IMR-90 (cell line): Measurements from ENCODE around the gene HSPB6. TPM values are rescaled to one million over a fixed set of nuclear protein-coding genes. Genes with fewer than 3 reads are reported as not detected.

ENCODE experiments used
- ATAC-seq: fragments of 200-7000 bp; cut with Tn5 transposase; 2 replicates; pipeline ENCODE4 v1.9.1; 2020; ENCODE audit warnings: low read depth, mild to moderate bottlenecking, moderate library complexity
- BruUV-seq: library from RNA; stranded (reverse); fragments of 400-500 nt; replicated peaks from 2 replicates; lab custom pipeline; 2021; lab: Mats Ljungman, UMichigan
- CTCF ChIA-PET: fragments of 300-600 bp; formaldehyde crosslinking; extraction: SDS; loops from one replicate; lab custom pipeline; 2021; ENCODE audit warnings: antibody characterized with exemption; lab: Yijun Ruan, JAX
- POLR2A ChIA-PET: fragments of 300-600 bp; sonication (Branson Sonifier 250); formaldehyde crosslinking; loops from one replicate; lab custom pipeline; 2022; ENCODE audit warnings: antibody characterized with exemption; ENCODE audit not compliant: unreplicated experiment; lab: Charles Lee
- DNase-seq: peaks from one replicate; pipeline ENCODE4 v3.0.0; 2013
- H2AFZ ChIP-seq: replicated peaks from 2 replicates; pipeline ENCODE3; 2013; ENCODE audit warnings: low read length, mild to moderate bottlenecking; ENCODE audit not compliant: poor library complexity
- H2AK5ac ChIP-seq: 2 replicates; pipeline ENCODE4 v1.6.1; 2013; ENCODE audit warnings: low read depth, low read length, inconsistent platforms
- H2AK9ac ChIP-seq: replicated peaks from 2 replicates; pipeline ENCODE3; 2013; ENCODE audit warnings: mild to moderate bottlenecking, low read depth, low read length, moderate library complexity; ENCODE audit not compliant: poor library complexity
- H2BK120ac ChIP-seq: 2 replicates; pipeline ENCODE4 v1.6.1; 2013; ENCODE audit warnings: low read depth, low read length, inconsistent platforms
- H2BK15ac ChIP-seq: 3 replicates; pipeline ENCODE4 v1.6.1; 2013; ENCODE audit warnings: low read depth, low read length, inconsistent platforms
- H2BK20ac ChIP-seq: 2 replicates; pipeline ENCODE4 v1.6.1; 2013; ENCODE audit warnings: low read depth, mild to moderate bottlenecking, inconsistent platforms, low read length, moderate library complexity
- H2BK5ac ChIP-seq: 2 replicates; pipeline ENCODE4 v1.6.1; 2013; ENCODE audit warnings: mild to moderate bottlenecking, low read depth, low read length, inconsistent platforms; ENCODE audit not compliant: poor library complexity, severe bottlenecking
- H3K14ac ChIP-seq: replicated peaks from 2 replicates; pipeline ENCODE4 v1.6.1; 2013; ENCODE audit warnings: low read depth, low read length, inconsistent platforms
- H3K18ac ChIP-seq: 2 replicates; pipeline ENCODE4 v1.6.1; 2013; ENCODE audit warnings: low read depth, low read length, control low read depth
- H3K23ac ChIP-seq: 2 replicates; pipeline ENCODE4 v1.6.1; 2013; ENCODE audit warnings: low read depth, low read length, inconsistent platforms
- H3K27ac ChIP-seq: 2 replicates; pipeline ENCODE4 v1.5.1; 2013; ENCODE audit warnings: mild to moderate bottlenecking, control low read depth, low read length; ENCODE audit not compliant: insufficient read depth
- H3K27me3 ChIP-seq: 2 replicates; pipeline ENCODE4 v1.6.1; 2013; ENCODE audit warnings: low read length; ENCODE audit not compliant: control insufficient read depth, insufficient read depth
- H3K36me3 ChIP-seq: 2 replicates; pipeline ENCODE4 v1.6.1; 2013; ENCODE audit warnings: low read length, mixed read lengths; ENCODE audit not compliant: control insufficient read depth, insufficient read depth
- H3K4ac ChIP-seq: 2 replicates; pipeline ENCODE4 v1.6.1; 2013; ENCODE audit warnings: low read depth, low read length, inconsistent platforms
- H3K4me1 ChIP-seq: 2 replicates; pipeline ENCODE4 v1.6.1; 2013; ENCODE audit warnings: low read length, mixed read lengths; ENCODE audit not compliant: control insufficient read depth, insufficient read depth
- H3K4me2 ChIP-seq: 2 replicates; pipeline ENCODE4 v1.6.1; 2013; ENCODE audit warnings: low read depth, mild to moderate bottlenecking, control low read depth, low read length, moderate library complexity
- H3K4me3 ChIP-seq: 2 replicates; pipeline ENCODE4 v1.5.1; 2013; ENCODE audit warnings: low read depth, mild to moderate bottlenecking, control low read depth, low read length, moderate library complexity; ENCODE audit not compliant: insufficient read depth
- H3K56ac ChIP-seq: 2 replicates; pipeline ENCODE4 v1.6.1; 2013; ENCODE audit warnings: low read length, inconsistent platforms; ENCODE audit not compliant: insufficient read depth; ENCODE audit errors: extremely low read depth
- H3K79me1 ChIP-seq, 2 experiments: 2 replicates each; pipeline ENCODE4 v1.6.1; 2013; ENCODE audit warnings: low read length in 2 of 2, inconsistent platforms in 1 of 2, low read depth in 1 of 2
- H3K9ac ChIP-seq: 2 replicates; pipeline ENCODE4 v1.6.1; 2013; ENCODE audit warnings: low read depth, low read length, control low read depth
- H3K9me1 ChIP-seq: 2 replicates; pipeline ENCODE4 v1.6.1; 2013; ENCODE audit warnings: low read length, inconsistent platforms; ENCODE audit not compliant: insufficient read depth
- H3K9me3 ChIP-seq: 2 replicates; pipeline ENCODE4 v1.6.1; 2013; ENCODE audit warnings: low read length; ENCODE audit not compliant: control insufficient read depth, insufficient read depth
- H4K20me1 ChIP-seq: 2 replicates; pipeline ENCODE4 v1.6.1; 2013; ENCODE audit warnings: low read length, inconsistent platforms; ENCODE audit not compliant: insufficient read depth
- H4K5ac ChIP-seq: 2 replicates; pipeline ENCODE4 v1.6.1; 2013; ENCODE audit warnings: mild to moderate bottlenecking, low read depth, low read length, control low read depth
- H4K8ac ChIP-seq, 2 experiments: 2 replicates each; pipeline ENCODE4 v1.6.1; 2013; ENCODE audit warnings: low read depth in 2 of 2, low read length in 2 of 2, control low read depth in 1 of 2, inconsistent platforms in 1 of 2
- H4K91ac ChIP-seq: 2 replicates; pipeline ENCODE4 v1.6.1; 2013; ENCODE audit warnings: low read depth, low read length, inconsistent platforms; ENCODE audit not compliant: insufficient read depth
- BHLHE40 ChIP-seq: fragments of 150-350 bp; IDR thresholded peaks from 2 replicates; pipeline ENCODE4 v1.6.1; 2016; ENCODE audit warnings: mild to moderate bottlenecking, low read depth, low read length
- CEBPB ChIP-seq: IDR thresholded peaks from 2 replicates; pipeline ENCODE4 v1.6.1; 2012; ENCODE audit warnings: low read depth, low read length, improper control_type of control experiment
- CHD1 ChIP-seq: IDR thresholded peaks from 2 replicates; pipeline ENCODE4 v1.6.1; 2012; ENCODE audit warnings: low read depth, low read length, improper control_type of control experiment
- MAFK ChIP-seq: IDR thresholded peaks from 2 replicates; pipeline ENCODE4 v1.6.1; 2012; ENCODE audit warnings: low read depth, low read length, improper control_type of control experiment
- POLR2A ChIP-seq: IDR thresholded peaks from 2 replicates; pipeline ENCODE4 v1.6.1; 2012; ENCODE audit warnings: mild to moderate bottlenecking, low read depth, low read length
- RAD21 ChIP-seq: IDR thresholded peaks from 2 replicates; pipeline ENCODE4 v1.6.1; 2012; ENCODE audit warnings: low read length, improper control_type of control experiment
- RCOR1 ChIP-seq: IDR thresholded peaks from 2 replicates; pipeline ENCODE4 v1.6.1; 2012; ENCODE audit warnings: mild to moderate bottlenecking, low read length, improper control_type of control experiment; ENCODE audit not compliant: insufficient replicate concordance
- RFX5 ChIP-seq: IDR thresholded peaks from 2 replicates; pipeline ENCODE4 v1.8.0; 2012; ENCODE audit warnings: low read depth, mild to moderate bottlenecking, low read length, moderate library complexity
- SMC3 ChIP-seq: fragments of 150-350 bp; IDR thresholded peaks from 2 replicates; pipeline ENCODE4 v1.6.1; 2016; ENCODE audit warnings: low read depth, mild to moderate bottlenecking, antibody characterized with exemption, low read length, moderate library complexity
- WGBS, 2 experiments: methylation state at CpG; one replicate each; pipeline versions ENCODE4 v1.1.5 to v1.1.7; 2013; ENCODE audit warnings: missing lambda C conversion rate in 2 of 2; ENCODE audit not compliant: insufficient read length in 1 of 2; ENCODE audit errors: extremely low coverage in 2 of 2; 5-methylcytosine and 5-hydroxymethylcytosine counted together
- dilution Hi-C: fragments of 300-500 bp; cut with HindIII; formaldehyde crosslinking; loops from one replicate; pipeline ENCODE4 v1.14.3; 2018; ENCODE audit warnings: low sequenced_read_pairs; ENCODE audit not compliant: unreplicated experiment
- in situ Hi-C: fragments of 300-500 bp; cut with MboI; formaldehyde crosslinking; loops from 3 replicates; pipeline ENCODE4 v1.14.3; 2019; ENCODE audit warnings: low sequenced_read_pairs, inconsistent platforms, mixed read lengths
- intact Hi-C: fragments of 100-400 bp; cut with micrococcal nuclease; formaldehyde crosslinking; loops from 2 replicates; pipeline ENCODE4 v1.10.0; 2022
- polyA plus RNA-seq, 3 experiments: library from polyadenylated mRNA; depleted of rRNA; stranded (reverse); fragments of >200 nt; gene quantifications; 2 replicates each; pipeline ENCODE4 v1.2.3, GENCODE V29; 2012; ENCODE audit warnings: low replicate concordance in 1 of 3
- total RNA-seq: library from RNA; depleted of rRNA; stranded (reverse); fragments of >200 nt; gene quantifications from 2 replicates; pipeline ENCODE4 v1.2.3, GENCODE V29; 2012
- TF ChIP-seq, protein P1 (sequence below): fragments of 150-350 bp; IDR thresholded peaks from 2 replicates; pipeline ENCODE4 v1.6.1; 2016; ENCODE audit warnings: low read depth, mild to moderate bottlenecking, low read length, moderate library complexity, borderline replicate concordance
- TF ChIP-seq, protein P2 (sequence below): conservative IDR thresholded peaks from 2 replicates; pipeline ENCODE4 v1.5.1; 2012; ENCODE audit warnings: mild to moderate bottlenecking, low read depth, low read length, improper control_type of control experiment

Gene HSPB6
- total and polyA plus RNA-seq, 2 of the 4 experiments (the other 2 are of a cell fraction) = 5.7 to 206 TPM

DNA sequence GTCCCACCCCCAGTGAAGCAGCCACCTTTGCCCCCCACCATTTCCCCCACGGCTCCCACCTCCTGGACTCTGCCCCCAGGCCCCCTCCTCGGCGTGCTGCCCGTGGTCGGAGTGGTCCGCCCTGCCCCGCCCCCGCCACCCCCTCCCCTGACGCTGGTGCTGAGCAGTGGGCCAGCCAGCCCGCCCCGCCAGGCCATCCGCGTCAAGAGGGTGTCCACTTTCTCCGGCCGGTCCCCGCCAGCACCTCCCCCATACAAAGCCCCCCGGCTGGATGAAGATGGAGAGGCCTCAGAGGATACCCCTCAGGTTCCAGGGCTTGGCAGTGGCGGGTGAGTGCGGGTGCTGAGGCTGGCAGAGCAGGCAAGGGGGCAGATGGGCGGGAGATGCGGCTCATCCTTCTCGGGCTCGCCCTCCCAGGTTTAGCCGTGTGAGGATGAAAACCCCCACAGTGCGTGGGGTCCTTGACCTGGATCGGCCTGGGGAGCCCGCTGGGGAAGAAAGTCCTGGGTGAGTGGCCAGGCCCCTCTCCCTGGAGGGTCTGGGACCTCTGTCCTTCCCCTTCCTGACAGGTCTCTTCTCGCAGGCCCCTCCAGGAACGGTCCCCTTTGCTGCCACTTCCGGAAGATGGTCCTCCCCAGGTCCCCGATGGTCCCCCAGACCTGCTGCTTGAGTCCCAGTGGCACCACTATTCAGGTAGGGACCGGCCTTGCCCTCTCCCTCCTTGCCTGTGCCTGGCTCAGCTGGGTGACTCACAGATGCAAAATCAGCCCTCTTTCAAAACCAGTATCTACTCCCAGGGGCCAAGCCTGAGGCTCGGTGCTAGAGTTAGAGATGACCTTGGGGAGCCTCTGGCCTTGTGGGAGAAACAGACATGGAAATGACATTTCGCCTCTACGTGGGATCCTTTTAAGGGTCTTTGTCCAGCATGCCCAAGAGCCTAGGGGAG is 23.4 kb downstream of the HSPB6 start (continued):
- TF ChIP-seq BHLHE40 = no peak

DNA sequence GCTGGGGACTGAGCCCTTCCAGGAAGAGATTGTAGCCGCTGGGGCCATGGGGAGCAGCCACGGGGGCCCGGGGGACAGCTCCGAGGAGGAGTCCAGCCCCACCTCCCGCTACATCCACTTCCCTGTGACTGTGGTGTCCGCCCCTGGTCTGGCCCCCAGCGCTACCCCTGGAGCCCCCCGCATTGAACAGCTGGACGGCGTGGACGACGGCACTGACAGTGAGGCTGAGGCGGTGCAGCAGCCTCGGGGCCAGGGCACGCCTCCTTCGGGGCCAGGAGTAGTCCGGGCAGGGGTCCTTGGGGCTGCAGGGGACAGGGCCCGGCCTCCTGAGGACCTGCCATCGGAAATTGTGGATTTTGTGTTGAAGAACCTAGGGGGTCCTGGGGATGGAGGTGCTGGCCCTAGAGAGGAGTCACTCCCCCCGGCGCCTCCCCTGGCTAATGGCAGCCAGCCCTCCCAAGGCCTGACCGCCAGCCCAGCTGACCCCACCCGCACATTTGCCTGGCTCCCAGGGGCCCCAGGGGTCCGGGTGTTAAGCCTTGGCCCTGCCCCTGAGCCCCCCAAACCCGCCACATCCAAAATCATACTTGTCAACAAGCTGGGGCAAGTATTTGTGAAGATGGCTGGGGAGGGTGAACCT is 24.2 kb downstream of the HSPB6 start:
- dilution Hi-C loops (no loop called here), intact Hi-C loops (no loop called here), in situ Hi-C loops (no loop called here)
- no peak overlapping the region for H3K4me2 ChIP-seq
- no peak overlapping the region for H3K4me3 ChIP-seq
- H3K14ac ChIP-seq = no peak overlapping the region
- H3K36me3 ChIP-seq = peaks cover 90% of the 10 kb centered on the region
- no peak overlapping the region for H2BK20ac ChIP-seq
- H3K9me3 ChIP-seq = no peaks in the 10 kb centered on the region
- no peak overlapping the region for H2BK15ac ChIP-seq
- H3K18ac ChIP-seq = no peak overlapping the region
- no peak overlapping the region for H3K27ac ChIP-seq
- peaks cover 0 to 20% of the 10 kb centered on the region in 2 experiments; a peak in 3 of 4 replicates for H3K79me1 ChIP-seq
- H4K91ac ChIP-seq = no peak overlapping the region
- H4K20me1 ChIP-seq = peaks cover 9% of the 10 kb centered on the region
- no peak overlapping the region for H4K8ac ChIP-seq
- CTCF ChIA-PET = no interaction called here
- no peak overlapping the region for H3K4ac ChIP-seq
- no peak overlapping the region for H2AFZ ChIP-seq
- H3K9me1 ChIP-seq = no peaks in the 10 kb centered on the region
- POLR2A ChIA-PET = no interaction called here
- H2BK120ac ChIP-seq = no peak overlapping the region
- no peak overlapping the region for H3K9ac ChIP-seq
- TF ChIP-seq, protein P1, sequence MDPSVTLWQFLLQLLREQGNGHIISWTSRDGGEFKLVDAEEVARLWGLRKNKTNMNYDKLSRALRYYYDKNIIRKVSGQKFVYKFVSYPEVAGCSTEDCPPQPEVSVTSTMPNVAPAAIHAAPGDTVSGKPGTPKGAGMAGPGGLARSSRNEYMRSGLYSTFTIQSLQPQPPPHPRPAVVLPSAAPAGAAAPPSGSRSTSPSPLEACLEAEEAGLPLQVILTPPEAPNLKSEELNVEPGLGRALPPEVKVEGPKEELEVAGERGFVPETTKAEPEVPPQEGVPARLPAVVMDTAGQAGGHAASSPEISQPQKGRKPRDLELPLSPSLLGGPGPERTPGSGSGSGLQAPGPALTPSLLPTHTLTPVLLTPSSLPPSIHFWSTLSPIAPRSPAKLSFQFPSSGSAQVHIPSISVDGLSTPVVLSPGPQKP = no peak
- no peak for TF ChIP-seq RAD21
- no peak for TF ChIP-seq CEBPB
- TF ChIP-seq, protein P2, sequence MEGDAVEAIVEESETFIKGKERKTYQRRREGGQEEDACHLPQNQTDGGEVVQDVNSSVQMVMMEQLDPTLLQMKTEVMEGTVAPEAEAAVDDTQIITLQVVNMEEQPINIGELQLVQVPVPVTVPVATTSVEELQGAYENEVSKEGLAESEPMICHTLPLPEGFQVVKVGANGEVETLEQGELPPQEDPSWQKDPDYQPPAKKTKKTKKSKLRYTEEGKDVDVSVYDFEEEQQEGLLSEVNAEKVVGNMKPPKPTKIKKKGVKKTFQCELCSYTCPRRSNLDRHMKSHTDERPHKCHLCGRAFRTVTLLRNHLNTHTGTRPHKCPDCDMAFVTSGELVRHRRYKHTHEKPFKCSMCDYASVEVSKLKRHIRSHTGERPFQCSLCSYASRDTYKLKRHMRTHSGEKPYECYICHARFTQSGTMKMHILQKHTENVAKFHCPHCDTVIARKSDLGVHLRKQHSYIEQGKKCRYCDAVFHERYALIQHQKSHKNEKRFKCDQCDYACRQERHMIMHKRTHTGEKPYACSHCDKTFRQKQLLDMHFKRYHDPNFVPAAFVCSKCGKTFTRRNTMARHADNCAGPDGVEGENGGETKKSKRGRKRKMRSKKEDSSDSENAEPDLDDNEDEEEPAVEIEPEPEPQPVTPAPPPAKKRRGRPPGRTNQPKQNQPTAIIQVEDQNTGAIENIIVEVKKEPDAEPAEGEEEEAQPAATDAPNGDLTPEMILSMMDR = no peak
- TF ChIP-seq RFX5 = no peak
- TF ChIP-seq SMC3 = no peak
- TF ChIP-seq MAFK = no peak
- no peak for TF ChIP-seq RCOR1
- no peak for TF ChIP-seq POLR2A
- no peak for TF ChIP-seq CHD1
- no peak for DNase-seq
- no TSS peak for BruUV-seq
- no peaks in the 10 kb centered on the region for H3K4me1 ChIP-seq
- 73% methylated on average over 5 of the region's 25 CpGs; no CpG with 5 or more reads in 1 of the 2 experiments for WGBS, 2 experiments
- no peak for ATAC-seq
- no peaks in the 10 kb centered on the region for H3K27me3 ChIP-seq
- no peak overlapping the region for H4K5ac ChIP-seq
- no peak overlapping the region for H2BK5ac ChIP-seq
- H3K23ac ChIP-seq = no peak overlapping the region
- no peak overlapping the region for H2AK9ac ChIP-seq
- H3K56ac ChIP-seq = no peak overlapping the region
- H2AK5ac ChIP-seq = no peak overlapping the region
